ENCODE measurements around the gene FBRS.
"Not testable (repeated sequence)": the region's sequence is repeated elsewhere in the genome, so short reads cannot be mapped to it uniquely, and the experiment has no call there.

The FBRS gene

DNA sequence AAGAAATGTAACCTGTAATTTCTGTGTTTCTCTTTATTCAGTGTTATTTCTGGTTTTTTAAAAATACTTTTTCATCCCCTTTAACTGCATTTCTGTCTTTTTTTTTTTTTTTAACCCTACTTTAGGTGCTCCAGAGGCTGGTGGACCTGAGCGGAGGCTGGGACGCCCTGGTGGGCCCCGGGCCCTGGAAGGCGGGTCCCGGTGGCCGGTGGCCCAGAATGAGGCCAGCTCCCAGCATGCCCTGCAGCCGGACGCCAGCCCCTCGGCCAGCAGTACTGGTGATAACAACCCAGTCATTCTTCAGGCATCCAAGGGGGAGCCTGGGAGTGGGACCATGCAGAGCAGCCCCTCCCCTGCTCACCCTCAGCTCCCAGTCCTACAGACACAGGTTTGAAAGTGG is 42.3 kb downstream of the FBRS start:
- no peak for DNase-seq

DNA sequence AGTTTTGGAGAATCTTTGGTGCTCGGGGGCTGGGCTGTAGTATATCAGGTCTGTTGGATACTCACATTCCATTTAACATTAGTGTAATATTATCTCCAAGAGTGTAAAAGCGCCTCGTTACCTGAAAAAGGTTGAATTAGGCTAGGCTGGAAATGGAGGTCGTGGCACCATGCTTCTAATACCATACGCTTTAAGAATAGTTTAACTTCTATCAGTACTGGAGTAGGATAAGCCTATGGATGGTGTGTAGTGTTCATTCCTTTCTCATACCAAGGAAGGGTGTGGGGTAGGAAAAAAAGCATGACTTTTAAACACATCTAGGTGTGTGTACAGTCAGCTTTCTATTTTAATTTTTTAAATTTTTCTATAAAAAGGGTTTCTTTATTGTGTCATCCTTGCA is 42.7 kb downstream of the FBRS start:
- no peak for DNase-seq

DNA sequence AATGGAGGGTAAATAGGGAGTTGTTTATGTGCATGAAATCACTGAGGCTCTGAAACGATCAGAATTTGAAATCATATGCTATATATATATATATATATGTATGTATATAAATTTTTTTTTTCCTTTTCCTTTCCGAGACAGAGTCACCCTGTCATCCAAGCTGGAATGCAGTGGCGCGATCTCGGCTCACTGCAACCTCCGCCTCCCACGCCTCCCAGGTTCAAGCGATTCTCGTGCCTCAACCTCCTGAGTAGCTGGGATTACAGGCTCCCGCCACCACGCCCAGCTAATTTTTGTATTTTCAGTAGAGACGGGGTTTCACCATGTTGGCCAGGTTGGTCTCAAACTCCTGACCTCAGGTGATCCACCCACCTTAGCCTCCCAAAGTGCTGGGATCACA is 44.8 kb downstream of the FBRS start:
- not testable (repeated sequence) for DNase-seq

DNA sequence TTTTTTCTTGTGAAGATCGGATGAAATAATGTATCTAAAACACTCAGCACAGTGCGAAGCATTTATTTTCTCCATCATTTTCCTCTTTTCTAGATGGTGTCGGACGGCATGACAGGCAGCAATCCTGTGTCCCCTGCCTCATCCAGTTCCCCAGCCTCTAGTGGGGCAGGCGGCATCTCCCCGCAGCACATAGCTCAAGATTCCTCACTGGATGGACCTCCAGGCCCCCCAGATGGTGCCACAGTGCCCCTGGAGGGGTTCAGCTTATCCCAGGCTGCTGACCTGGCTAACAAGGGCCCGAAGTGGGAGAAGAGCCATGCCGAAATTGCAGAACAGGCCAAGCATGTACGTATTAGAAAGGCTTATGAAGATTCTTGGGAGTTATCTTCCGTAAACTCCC is 45.7 kb downstream of the FBRS start:
- DNase-seq = no peak

DNA sequence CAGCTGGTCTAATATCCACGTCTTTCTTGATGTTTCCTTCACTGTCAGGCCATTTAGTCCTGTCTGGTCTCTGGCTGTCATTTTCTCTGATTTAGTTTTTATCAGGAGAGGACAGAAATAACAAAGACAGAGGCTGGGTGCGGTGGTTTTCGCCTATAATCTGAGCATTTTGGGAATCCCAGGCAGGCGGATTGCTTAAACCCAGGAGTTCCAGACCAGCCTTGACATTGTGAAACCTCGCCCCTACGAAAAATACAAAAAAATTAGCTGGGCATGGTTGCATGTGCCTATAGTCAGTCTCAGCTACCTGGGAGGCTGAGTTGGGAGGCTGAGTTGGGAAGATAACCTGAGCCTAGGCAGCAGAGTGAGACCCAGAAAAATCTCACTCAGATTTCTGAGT is 47.8 kb downstream of the FBRS start:
- DNase-seq = no peak

DNA sequence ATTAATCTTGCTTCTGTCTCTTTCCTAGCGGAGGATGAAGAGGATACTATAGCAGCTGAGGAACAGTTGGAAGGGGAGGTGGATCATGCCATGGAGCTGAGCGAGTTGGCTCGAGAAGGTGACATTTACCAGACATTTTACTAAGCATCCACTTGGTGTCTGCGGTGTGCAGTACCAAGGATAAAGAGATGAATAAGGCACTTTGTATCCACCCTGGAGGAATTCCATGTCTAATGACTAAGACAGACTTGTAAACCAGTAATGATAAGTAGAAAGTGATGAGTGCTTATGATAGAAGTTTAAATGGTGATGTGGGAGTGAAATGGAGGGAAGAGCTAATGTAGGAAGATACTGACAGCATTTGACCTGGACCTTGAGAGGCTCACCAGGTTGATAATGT is 52.7 kb downstream of the FBRS start:
- DNase-seq = no peak

DNA sequence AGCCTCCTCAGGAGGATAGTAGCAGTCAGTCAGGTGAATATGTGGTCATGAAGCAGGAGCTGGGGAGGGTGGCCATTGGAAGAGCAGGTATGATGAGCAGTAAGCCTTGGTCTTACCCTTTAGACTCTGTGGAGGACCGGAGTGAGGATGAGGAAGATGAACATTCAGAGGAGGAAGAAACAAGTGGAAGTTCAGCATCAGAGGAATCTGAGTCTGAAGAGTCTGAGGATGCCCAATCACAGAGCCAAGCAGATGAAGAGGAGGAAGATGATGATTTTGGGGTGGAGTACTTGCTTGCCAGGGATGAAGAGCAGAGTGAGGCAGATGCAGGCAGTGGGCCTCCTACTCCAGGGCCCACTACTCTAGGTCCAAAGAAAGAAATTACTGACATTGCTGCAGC is 53.5 kb downstream of the FBRS start:
- no peak for DNase-seq

DNA sequence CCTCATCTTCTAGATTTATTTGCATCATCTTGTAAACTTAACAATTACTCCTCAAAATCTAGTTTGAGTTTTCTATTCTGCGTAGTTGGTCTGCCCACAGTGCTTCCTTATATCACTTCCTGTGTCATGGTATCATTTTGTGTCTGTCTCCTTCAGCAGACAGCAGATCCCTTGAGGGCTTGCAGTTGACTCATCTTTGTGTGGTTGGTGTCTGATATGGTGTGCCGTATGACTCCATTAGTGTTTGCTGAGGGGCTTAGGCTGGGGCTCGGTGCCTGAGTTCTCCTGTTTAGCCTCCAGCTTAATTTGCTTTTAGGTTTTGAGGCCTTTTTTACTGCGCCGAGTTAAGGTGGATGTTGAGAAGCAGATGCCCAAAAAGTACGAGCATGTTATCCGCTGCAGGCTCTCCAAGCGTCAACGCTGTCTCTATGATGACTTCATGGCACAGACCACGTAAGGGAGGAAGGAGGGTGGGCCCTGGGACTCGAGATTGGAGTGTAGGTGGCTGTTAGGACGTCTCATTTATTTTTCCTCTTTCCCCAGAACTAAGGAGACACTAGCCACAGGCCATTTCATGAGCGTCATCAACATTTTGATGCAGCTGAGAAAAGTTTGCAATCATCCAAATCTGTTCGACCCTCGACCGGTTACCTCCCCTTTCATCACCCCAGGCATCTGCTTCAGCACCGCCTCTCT is 57.7 kb downstream of the FBRS start:
- DNase-seq = no peak

DNA sequence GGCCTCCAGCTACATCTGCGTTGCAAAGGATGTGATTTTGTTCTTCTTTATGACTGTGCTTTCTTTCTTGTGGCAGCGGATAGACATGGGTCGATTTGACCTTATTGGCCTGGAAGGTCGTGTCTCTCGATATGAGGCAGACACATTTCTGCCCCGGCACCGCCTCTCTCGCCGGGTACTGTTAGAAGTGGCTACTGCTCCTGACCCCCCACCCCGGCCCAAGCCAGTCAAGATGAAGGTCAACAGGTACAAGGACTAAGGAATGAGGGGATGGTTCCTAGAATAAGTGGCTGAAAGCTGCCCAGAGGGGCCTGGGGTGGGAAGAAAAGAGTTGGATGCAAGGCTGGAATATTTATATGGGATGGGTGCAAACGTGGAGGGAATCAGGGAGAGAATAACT is 61.9 kb downstream of the FBRS start:
- DNase-seq = no peak
